Neuronal stem cell (in vitro differentiated cells): Measurements from ENCODE around the gene DEFB125. TPM values are rescaled to one million over a fixed set of nuclear protein-coding genes. Genes with fewer than 3 reads are reported as not detected.

ENCODE experiments used
- DNase-seq: peaks from one replicate; pipeline ENCODE4 v3.0.0-alpha.2; 2013; ENCODE audit warnings: low spot score
- H2AFZ ChIP-seq: one replicate; pipeline ENCODE4 v1.6.1; 2013; ENCODE audit warnings: mild to moderate bottlenecking, low read length, inconsistent platforms
- H2AK5ac ChIP-seq: 2 replicates; pipeline ENCODE4 v1.6.1; 2013; ENCODE audit warnings: low read depth, mild to moderate bottlenecking, inconsistent platforms, low read length, moderate library complexity, mixed read lengths
- H2BK120ac ChIP-seq: 2 replicates; pipeline ENCODE4 v1.6.1; 2013; ENCODE audit warnings: low read depth, mild to moderate bottlenecking, inconsistent platforms, low read length, moderate library complexity, mixed read lengths
- H2BK12ac ChIP-seq: one replicate; pipeline ENCODE4 v1.6.1; 2013; ENCODE audit warnings: low read length, inconsistent platforms
- H2BK15ac ChIP-seq: 2 replicates; pipeline ENCODE4 v1.6.1; 2013; ENCODE audit warnings: mild to moderate bottlenecking, low read length, inconsistent platforms, mixed read lengths
- H2BK5ac ChIP-seq: one replicate; pipeline ENCODE4 v1.6.1; 2013; ENCODE audit warnings: inconsistent platforms, mild to moderate bottlenecking, low read length, moderate library complexity
- H3K14ac ChIP-seq: one replicate; pipeline ENCODE4 v1.6.1; 2013; ENCODE audit warnings: low read length, inconsistent platforms
- H3K18ac ChIP-seq: 2 replicates; pipeline ENCODE4 v1.6.1; 2013; ENCODE audit warnings: low read length, inconsistent platforms
- H3K23ac ChIP-seq: 2 replicates; pipeline ENCODE4 v1.6.1; 2013; ENCODE audit warnings: low read depth, mild to moderate bottlenecking, mixed read lengths, low read length, inconsistent platforms; ENCODE audit not compliant: poor library complexity
- H3K27ac ChIP-seq: replicated peaks from 3 replicates; pipeline ENCODE4 v1.5.1; 2013; ENCODE audit warnings: low read length, inconsistent platforms
- H3K27me3 ChIP-seq, 3 experiments: 2 replicates each; pipeline ENCODE4 v1.6.1; 2013; ENCODE audit warnings: low read length in 3 of 3, mild to moderate bottlenecking in 2 of 3, inconsistent platforms in 1 of 3, low read depth in 1 of 3, mixed read lengths in 1 of 3, moderate library complexity in 1 of 3; ENCODE audit not compliant: control insufficient read depth in 3 of 3, insufficient read depth in 3 of 3
- H3K36me3 ChIP-seq, 2 donors: replicated peaks in 1 of 2; 2 replicates each; pipeline ENCODE4 v1.6.1; 2013; ENCODE audit warnings: low read length in 2 of 2; ENCODE audit not compliant: control insufficient read depth in 2 of 2, insufficient read depth in 2 of 2
- H3K4ac ChIP-seq: 2 replicates; pipeline ENCODE4 v1.6.1; 2013; ENCODE audit warnings: inconsistent platforms, mild to moderate bottlenecking, low read length, moderate library complexity
- H3K4me1 ChIP-seq, 2 donors: 1 replicate in 1 of 2; 2 replicates in 1 of 2; pipeline ENCODE4 v1.6.1; 2013; ENCODE audit warnings: low read length in 2 of 2, low read depth in 1 of 2; ENCODE audit not compliant: control insufficient read depth in 2 of 2, insufficient read depth in 1 of 2
- H3K4me2 ChIP-seq: one replicate; pipeline ENCODE4 v1.6.1; 2013; ENCODE audit warnings: mild to moderate bottlenecking, low read length, inconsistent platforms; ENCODE audit not compliant: insufficient read depth, poor library complexity, severe bottlenecking
- H3K4me3 ChIP-seq, 2 donors: 2 replicates each; pipeline ENCODE4 v1.5.1; 2013; ENCODE audit warnings: low read length in 2 of 2, mild to moderate bottlenecking in 2 of 2, inconsistent platforms in 1 of 2, moderate library complexity in 1 of 2
- H3K79me1 ChIP-seq: one replicate; pipeline ENCODE4 v1.6.1; 2013; ENCODE audit warnings: low read depth, mild to moderate bottlenecking, inconsistent platforms, low read length, moderate library complexity
- H3K9ac ChIP-seq: one replicate; pipeline ENCODE4 v1.6.1; 2013; ENCODE audit warnings: mild to moderate bottlenecking, low read depth, low read length, inconsistent platforms; ENCODE audit not compliant: poor library complexity
- H3K9me3 ChIP-seq, 2 donors: replicated peaks in 1 of 2; 2 replicates each; pipeline versions ENCODE3 to v1.6.1; 2013; ENCODE audit warnings: low read length in 2 of 2, mild to moderate bottlenecking in 2 of 2, inconsistent platforms in 1 of 2, low read depth in 1 of 2, mixed read lengths in 1 of 2, moderate library complexity in 1 of 2; ENCODE audit not compliant: control insufficient read depth in 2 of 2, insufficient read depth in 1 of 2
- H4K8ac ChIP-seq: one replicate; pipeline ENCODE4 v1.6.1; 2013; ENCODE audit warnings: low read depth, mild to moderate bottlenecking, inconsistent platforms, low read length, moderate library complexity
- H4K91ac ChIP-seq: one replicate; pipeline ENCODE4 v1.6.1; 2013; ENCODE audit warnings: low read length, low read depth, mild to moderate bottlenecking, inconsistent platforms; ENCODE audit not compliant: poor library complexity
- WGBS, 2 donors: extraction: QIAGEN DNeasy Blood & Tissue Kit; methylation state at CpG; one replicate each; pipeline ENCODE4 v1.1.7; 2013; ENCODE audit warnings: missing lambda C conversion rate in 2 of 2, mixed read lengths in 1 of 2; ENCODE audit not compliant: insufficient read length in 2 of 2, insufficient replicate concordance in 1 of 2; ENCODE audit errors: extremely low coverage in 2 of 2; 5-methylcytosine and 5-hydroxymethylcytosine counted together
- polyA plus RNA-seq, 2 experiments: library from polyadenylated mRNA; stranded (reverse); fragments of 200-250 nt; gene quantifications; one replicate each; pipeline ENCODE4 v1.2.3, GENCODE V29; 2013

Gene DEFB125
- not detected for polyA plus RNA-seq (2013, experiment 1 of 2)
- not detected for polyA plus RNA-seq (2013, experiment 2 of 2)

DNA sequence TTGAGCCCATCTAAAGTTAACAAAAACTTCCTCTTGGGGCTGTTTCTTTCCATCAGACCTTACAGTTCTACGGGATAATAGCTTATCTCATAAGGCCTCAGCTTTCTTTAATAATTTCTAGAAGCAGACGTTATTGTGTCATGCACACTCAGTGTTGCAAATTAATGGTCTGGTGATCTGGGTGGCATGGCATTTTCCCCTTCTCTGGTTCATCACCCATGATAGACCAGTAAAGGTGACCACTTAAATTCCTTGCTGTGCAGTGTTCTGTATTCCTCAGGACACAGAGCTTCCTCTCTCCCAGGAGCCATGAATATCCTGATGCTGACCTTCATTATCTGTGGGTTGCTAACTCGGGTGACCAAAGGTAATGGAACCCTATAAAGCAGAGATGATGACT, at the start of gene DEFB125:
DEFB125 (plus strand) TSS at position 272 of the 400 bp plus-strand sequence; CDS start at position 310, 38 bp downstream.
- Histone ChIP-seq H2BK12ac (no peak within 1 kb of the TSS), H3K18ac (no peak within 1 kb of the TSS), H3K14ac (no peak within 1 kb of the TSS), H3K27me3 (peaks cover 0 to 5% (median 0%) of the 10 kb centered on the region in 3 experiments), H2AK5ac (no peak within 1 kb of the TSS), H2BK5ac (no peak within 1 kb of the TSS), H3K4ac (no peak within 1 kb of the TSS), H3K4me1 (no peaks in the 10 kb centered on the region), H2AFZ (no peak within 1 kb of the TSS), H4K8ac (no peak within 1 kb of the TSS), H3K79me1 (no peaks in the 10 kb centered on the region), H3K23ac (no peak within 1 kb of the TSS), H3K4me3 (no peak within 1 kb of the TSS), H3K9me3 (peaks cover 0 to 9% of the 10 kb centered on the region in 2 donors), H2BK120ac (no peak within 1 kb of the TSS), H2BK15ac (no peak within 1 kb of the TSS), H3K27ac (no peak within 1 kb of the TSS), H4K91ac (no peak within 1 kb of the TSS), H3K9ac (no peak within 1 kb of the TSS), H3K4me2 (no peak within 1 kb of the TSS), H3K36me3 (no peaks in the 10 kb centered on the region)
- WGBS, 2 donors: no CpG with 5 or more reads among the region's 3 CpGs
- DNase-seq: no peak

GRCh38 chr20:60035-60918, 27.2 kb upstream of the DEFB125 start:
- 100% methylated on average over 1 to 2 of the region's 6 CpGs for WGBS, 2 donors
- peaks cover 0 to 6% (median 0%) of the 10 kb centered on the region in 3 experiments for H3K27me3 ChIP-seq

GRCh38 chr20:61230-61629, 26.2 kb upstream of the DEFB125 start:
- Histone ChIP-seq H3K23ac (no peak overlapping the region), H3K27ac (no peak overlapping the region), H3K4me1 (no peaks in the 10 kb centered on the region), H3K27me3 (peaks cover 0 to 6% (median 0%) of the 10 kb centered on the region in 3 experiments), H4K8ac (no peak overlapping the region), H3K9me3 (peaks cover 8 to 48% of the 10 kb centered on the region in 2 donors), H2BK12ac (no peak overlapping the region), H3K4me2 (no peak overlapping the region), H3K4me3 (peak overlapping the region in 1 of 2 donors; percentile 60), H3K4ac (no peak overlapping the region), H4K91ac (no peak overlapping the region), H3K9ac (no peak overlapping the region), H2BK5ac (no peak overlapping the region), H2BK15ac (no peak overlapping the region), H2AFZ (no peak overlapping the region), H3K79me1 (peaks cover 2% of the 10 kb centered on the region), H3K36me3 (peaks cover 0 to 1% of the 10 kb centered on the region in 2 donors), H2BK120ac (no peak overlapping the region), H2AK5ac (no peak overlapping the region), H3K14ac (no peak overlapping the region), H3K18ac (no peak overlapping the region)
- DNase-seq: no peak
- WGBS, 2 donors: 100% methylated on average over 1 of the region's 1 CpG

More at GRCh38 chr20:60035-60918, 27.2 kb upstream of the DEFB125 start:
- Histone ChIP-seq H3K4me3 (peak overlapping the region in 1 of 2 donors; percentile 64), H3K9me3 (peaks cover 8 to 40% of the 10 kb centered on the region in 2 donors), H2AFZ (no peak overlapping the region), H3K4me1 (no peaks in the 10 kb centered on the region), H4K91ac (no peak overlapping the region), H3K27ac (no peak overlapping the region), H2AK5ac (no peak overlapping the region), H3K14ac (no peak overlapping the region), H3K18ac (no peak overlapping the region), H3K79me1 (peaks cover 2% of the 10 kb centered on the region), H3K9ac (no peak overlapping the region), H4K8ac (no peak overlapping the region), H3K23ac (no peak overlapping the region), H3K4me2 (no peak overlapping the region), H2BK15ac (no peak overlapping the region), H2BK120ac (no peak overlapping the region), H3K4ac (no peak overlapping the region), H2BK5ac (no peak overlapping the region), H3K36me3 (peaks cover 0 to 1% of the 10 kb centered on the region in 2 donors), H2BK12ac (no peak overlapping the region)
- DNase-seq: no peak

GRCh38 chr20:61757-62156, 25.7 kb upstream of the DEFB125 start:
- H3K9me3 ChIP-seq: peaks cover 8 to 53% of the 10 kb centered on the region in 2 donors
- WGBS, 2 donors: 90 to 95% methylated on average over 2 to 4 of the region's 5 CpGs

More at GRCh38 chr20:61757-62156, 25.7 kb upstream of the DEFB125 start:
- Histone ChIP-seq H3K18ac (no peak overlapping the region), H2BK120ac (no peak overlapping the region), H3K4ac (no peak overlapping the region), H3K4me2 (no peak overlapping the region), H3K4me3 (no peak overlapping the region), H3K23ac (no peak overlapping the region), H3K27me3 (peaks cover 0 to 6% (median 0%) of the 10 kb centered on the region in 3 experiments), H4K91ac (no peak overlapping the region), H3K9ac (no peak overlapping the region), H2BK12ac (no peak overlapping the region), H3K27ac (no peak overlapping the region), H2BK15ac (no peak overlapping the region), H3K14ac (no peak overlapping the region), H3K79me1 (peaks cover 2% of the 10 kb centered on the region), H4K8ac (no peak overlapping the region), H3K4me1 (no peaks in the 10 kb centered on the region), H2BK5ac (no peak overlapping the region), H2AK5ac (no peak overlapping the region), H2AFZ (no peak overlapping the region), H3K36me3 (peaks cover 0 to 1% of the 10 kb centered on the region in 2 donors)
- no peak for DNase-seq
